Sigmoid colon (tissue), 4 donors: ENCODE results near the gene DNASE1L2.

Source experiments
- EP300 ChIP-seq, 4 donors: sonication (generic); formaldehyde crosslinking; IDR thresholded peaks; one replicate each; pipeline ENCODE4 v1.6.1; 2017; ENCODE audit warnings: antibody characterized with exemption in 4 of 4
- POLR2A ChIP-seq, 2 donors: fragments of 450-650 bp; IDR thresholded peaks; one replicate each; pipeline ENCODE4 v1.6.1; 2016; ENCODE audit warnings: antibody characterized with exemption in 2 of 2, mild to moderate bottlenecking in 2 of 2, moderate library complexity in 2 of 2

DNA sequence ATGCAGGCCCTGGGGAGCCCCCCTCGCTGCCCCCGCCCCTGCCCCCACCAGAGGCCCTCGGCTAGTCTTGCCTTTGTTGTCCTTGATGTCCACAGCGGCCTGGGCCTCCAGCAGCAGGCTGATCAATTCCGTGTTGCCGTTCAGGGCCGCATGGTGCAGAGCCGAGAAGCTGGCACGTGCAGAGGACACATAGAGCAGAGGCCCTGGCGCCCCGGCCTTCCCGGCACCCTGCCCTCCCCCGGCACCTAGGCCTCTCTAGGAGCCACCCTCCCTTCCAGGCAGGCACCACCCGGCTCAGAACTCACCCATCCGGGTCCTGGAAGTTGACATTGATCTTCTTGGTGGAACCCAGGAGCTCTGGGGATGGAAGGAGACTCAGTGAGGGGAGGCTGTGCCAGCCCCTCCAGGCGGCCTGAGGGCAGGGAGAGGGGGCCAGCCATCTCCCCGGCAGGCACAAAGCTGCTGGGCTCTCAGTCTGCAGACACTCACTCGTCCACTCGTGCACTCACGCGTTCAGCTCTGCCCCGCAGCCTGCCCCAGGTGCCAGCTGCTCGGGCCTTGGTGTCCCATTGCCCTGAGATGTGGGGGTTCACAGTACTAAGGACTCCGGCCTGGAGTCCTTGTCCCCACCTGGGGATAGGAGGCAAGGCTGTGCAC lies 46.1 kb upstream of the DNASE1L2 start:
- TF ChIP-seq EP300 (IDR thresholded peaks at IDR 0.05) (no peak), POLR2A (IDR thresholded peaks at IDR 0.05) (no peak)
